ENCODE results near the gene ADAMTS12. TPM values are rescaled to one million over a fixed set of nuclear protein-coding genes. Genes with fewer than 3 reads are reported as not detected.

The ADAMTS12 gene
- total RNA-seq, 1 experiment from 2014 or later: 6.2 TPM

GRCh38 chr5:33719769-33720168, 172.0 kb downstream of the ADAMTS12 start:
- H4K8ac ChIP-seq (replicated peaks; ENCODE audit: insufficient read length, low read depth, low read length): no peak overlapping the region
- no peak overlapping the region for H2AK5ac ChIP-seq (ENCODE audit: insufficient read length, low read length)
- H3K14ac ChIP-seq (ENCODE audit: insufficient read depth, low read length): no peak overlapping the region
- no peak overlapping the region for H3K4ac ChIP-seq (ENCODE audit: low read depth, low read length)
- H3K9ac ChIP-seq (ENCODE audit: extremely low read depth, insufficient read length, low read length): no peak overlapping the region
- H3K4me1 Mint-ChIP-seq: peaks cover 0 to 3% of the 10 kb centered on the region in 2 experiments; a peak in 1 of 4 replicates
- no peak overlapping the region for H3K23ac ChIP-seq (ENCODE audit: insufficient read length, low read depth, low read length)
- no peak overlapping the region for H3K27ac Mint-ChIP-seq
- H2BK5ac ChIP-seq (ENCODE audit: insufficient read length, low read length): no peak overlapping the region
- H3K27me3 Mint-ChIP-seq (ENCODE audit: low read depth): no peaks in the 10 kb centered on the region
- DNase-seq: no peak
- H3K27ac ChIP-seq (ENCODE audit: insufficient read length, low read depth, low read length): no peak overlapping the region
- no peak overlapping the region for H3K4me3 Mint-ChIP-seq
- H4K91ac ChIP-seq (ENCODE audit: insufficient read length, low read depth, low read length): no peak overlapping the region
- H3K9me3 ChIP-seq (ENCODE audit: control insufficient read depth, low read depth, low read length): no peaks in the 10 kb centered on the region
- no peak overlapping the region for H3K4me2 ChIP-seq (ENCODE audit: insufficient read depth, insufficient read length, low read length)
- no peak overlapping the region for H2BK120ac ChIP-seq (ENCODE audit: low read depth, low read length, poor library complexity, severe bottlenecking)
- H3K36me3 Mint-ChIP-seq (ENCODE audit: insufficient read depth in 1 of 3, low read depth in 3 of 3): peaks cover 0 to 5% (median 3%) of the 10 kb centered on the region in 3 experiments; a peak in 2 of 7 replicates
- no peaks in the 10 kb centered on the region for H3K9me3 Mint-ChIP-seq
- H3K23me2 ChIP-seq (ENCODE audit: insufficient read length, low read depth, low read length, poor library complexity, severe bottlenecking): no peaks in the 10 kb centered on the region
- no peak overlapping the region for H4K5ac ChIP-seq (ENCODE audit: insufficient read length, low read depth, low read length)
- H2BK12ac ChIP-seq (ENCODE audit: insufficient read length, low read depth, low read length): no peak overlapping the region
- H3K56ac ChIP-seq (ENCODE audit: insufficient read length, low read depth, low read length): no peak overlapping the region
- no CpG with 5 or more reads among the region's 1 CpG for WGBS (ENCODE audit: extremely low coverage, insufficient read length, low lambda C conversion rate)
- no peaks in the 10 kb centered on the region for H3K27me3 ChIP-seq (ENCODE audit: insufficient read depth, low read length)
- no peak overlapping the region for H3T11ph ChIP-seq (ENCODE audit: low read length)
- H3K79me1 ChIP-seq (ENCODE audit: insufficient read depth, low read depth, low read length, poor library complexity, severe bottlenecking): no peaks in the 10 kb centered on the region
- no peaks in the 10 kb centered on the region for H3K79me2 ChIP-seq (ENCODE audit: insufficient read depth, low read length)
- H2AFZ ChIP-seq (ENCODE audit: low read length): no peak overlapping the region
- no peak for TF ChIP-seq CTCF (conservative IDR thresholded peaks at IDR 0.05)
- no peaks in the 10 kb centered on the region for H3K4me1 ChIP-seq (ENCODE audit: insufficient read depth, low read length)
- H2BK20ac ChIP-seq (ENCODE audit: low read depth, low read length, poor library complexity, severe bottlenecking): no peak overlapping the region
- H3K18ac ChIP-seq (ENCODE audit: insufficient read length, low read depth, low read length): no peak overlapping the region
- H2BK15ac ChIP-seq (ENCODE audit: low read depth, low read length): no peak overlapping the region
- H4K20me1 ChIP-seq (ENCODE audit: control insufficient read depth, insufficient read depth, insufficient read length): no peaks in the 10 kb centered on the region

All from H9 (cell line).